GM13977 (cell line): ENCODE results near the gene TTC28.
"Not testable (repeated sequence)": the region's sequence is repeated elsewhere in the genome, so short reads cannot be mapped to it uniquely, and the experiment has no call there.

Experiments
- DNase-seq: peaks from one replicate; pipeline ENCODE4 v3.0.0; 2012; ENCODE audit warnings: low spot score
- CTCF ChIP-seq: IDR thresholded peaks from 2 replicates; pipeline ENCODE4 v1.5.1; 2012; ENCODE audit warnings: mild to moderate bottlenecking, control low read depth; ENCODE audit not compliant: insufficient read depth; ENCODE audit errors: extremely low read depth, missing control alignments
- in situ Hi-C: fragments of 300-500 bp; cut with MboI; formaldehyde crosslinking; loops from one replicate; pipeline ENCODE4 v1.12.0; 2022; ENCODE audit warnings: low sequenced_read_pairs, low pct_unique_long_range_greater_than_20kb, mixed read lengths, inconsistent platforms; ENCODE audit not compliant: unreplicated experiment

Gene TTC28

DNA sequence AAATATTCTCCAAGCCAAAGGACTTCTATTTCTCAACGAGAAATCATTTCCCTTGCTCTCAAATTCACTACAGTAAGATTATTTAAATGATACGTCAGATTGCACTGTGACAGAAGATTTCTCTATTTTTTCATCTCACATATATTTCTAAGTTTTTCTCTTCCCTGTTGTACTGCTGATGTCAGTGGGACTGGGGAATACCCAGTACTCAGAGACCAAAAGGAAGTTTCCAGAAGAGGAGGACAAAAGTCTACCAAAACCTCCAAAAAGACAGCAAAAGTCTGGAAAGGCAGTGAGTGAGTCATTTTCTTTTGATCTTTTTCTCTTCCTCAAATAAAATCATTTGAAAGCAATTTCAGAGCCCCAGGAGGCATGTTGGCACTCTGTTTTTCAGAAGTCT is 610.8 kb downstream of the TTC28 start:
- no peak for DNase-seq
- in situ Hi-C loops = no loop called here
- no peak for TF ChIP-seq CTCF

DNA sequence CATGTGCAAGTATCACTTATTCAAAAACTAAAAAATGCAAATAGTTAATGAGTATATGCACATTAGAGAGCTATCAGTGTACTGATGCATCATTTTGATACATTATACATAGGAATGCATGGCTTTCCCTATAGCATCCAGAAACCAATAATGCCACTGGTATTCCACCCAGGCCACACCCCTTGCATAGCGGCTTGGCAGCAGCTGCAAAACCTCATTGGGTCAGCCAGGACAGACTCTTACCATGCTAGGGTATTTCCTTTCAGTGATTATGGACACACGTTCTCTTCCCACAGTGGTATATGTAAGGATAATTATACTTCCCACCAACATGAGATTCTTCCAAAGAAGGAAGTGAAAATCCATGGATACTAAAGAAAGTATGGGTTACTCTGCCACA is 614.7 kb downstream of the TTC28 start:
- no peak for TF ChIP-seq CTCF
- in situ Hi-C loops = no loop called here
- no peak for DNase-seq

GRCh38 chr22:28063656-28064055 is 616.0 kb downstream of the TTC28 start:
- in situ Hi-C loops = no loop called here
- no peak for TF ChIP-seq CTCF
- no peak for DNase-seq

GRCh38 chr22:28060594-28060993 is 619.0 kb downstream of the TTC28 start:
- DNase-seq, in situ Hi-C loops: not testable (repeated sequence)

GRCh38 chr22:28058036-28058435 is 621.6 kb downstream of the TTC28 start:
- TF ChIP-seq CTCF = no peak
- DNase-seq = no peak
- in situ Hi-C loops = no loop called here

- in situ Hi-C loops = no loop called here
- TF ChIP-seq CTCF = no peak
- no peak for DNase-seq
These were observed 624.8 kb downstream of the TTC28 start for GRCh38 chr22:28054819-28055208.

- TF ChIP-seq CTCF = no peak
- no peak for DNase-seq
- in situ Hi-C loops = no loop called here
These were observed 625.5 kb downstream of the TTC28 start for GRCh38 chr22:28053896-28054818.
